Neural progenitor cell (in vitro differentiated cells): ENCODE results near the gene IQUB. TPM values are rescaled to one million over a fixed set of nuclear protein-coding genes. Genes with fewer than 3 reads are reported as not detected.

Experiments used
- DNase-seq: peaks from one replicate; pipeline ENCODE4 v3.0.0-alpha.2; 2016; ENCODE audit warnings: low spot score
- H2AFZ ChIP-seq: fragments of 200-600 bp; sonication (generic); replicated peaks from 2 replicates; pipeline ENCODE4 v1.6.1; 2016; ENCODE audit warnings: antibody characterized with exemption
- H3F3A ChIP-seq: fragments of 200-600 bp; sonication (generic); 2 replicates; pipeline ENCODE4 v1.6.1; 2016; ENCODE audit warnings: antibody characterized with exemption, low read depth
- H3K27ac ChIP-seq: fragments of 200-600 bp; sonication (generic); 2 replicates; pipeline ENCODE4 v1.5.1; 2016; ENCODE audit warnings: mild to moderate bottlenecking
- H3K27me3 ChIP-seq: fragments of 200-600 bp; sonication (generic); 2 replicates; pipeline ENCODE4 v1.6.1; 2016; ENCODE audit warnings: mild to moderate bottlenecking, moderate library complexity
- H3K36me3 ChIP-seq: fragments of 200-600 bp; sonication (generic); 2 replicates; pipeline ENCODE4 v1.5.1; 2016
- H3K4me1 ChIP-seq: fragments of 200-600 bp; sonication (generic); 2 replicates; pipeline ENCODE4 v1.6.1; 2016; ENCODE audit warnings: mixed run types
- H3K4me2 ChIP-seq: fragments of 200-600 bp; sonication (generic); 2 replicates; pipeline ENCODE4 v1.6.1; 2016
- H3K4me3 ChIP-seq: fragments of 200-600 bp; sonication (generic); 2 replicates; pipeline ENCODE4 v1.5.1; 2016
- H3K79me2 ChIP-seq: fragments of 200-600 bp; sonication (generic); 2 replicates; pipeline ENCODE4 v1.6.1; 2016; ENCODE audit warnings: low read depth
- H3K9ac ChIP-seq: fragments of 200-600 bp; sonication (generic); 2 replicates; pipeline ENCODE4 v1.6.1; 2016
- H3K9me3 ChIP-seq: fragments of 200-600 bp; sonication (generic); 2 replicates; pipeline ENCODE4 v1.5.1; 2016; ENCODE audit warnings: low read depth
- H4K20me1 ChIP-seq: fragments of 200-600 bp; sonication (generic); 2 replicates; pipeline ENCODE4 v1.6.1; 2016; ENCODE audit warnings: low read depth
- H3K27ac Mint-ChIP-seq: 3 replicates; pipeline ENCODE4 v1.8.0; 2021; ENCODE audit warnings: mixed read lengths
- H3K27me3 Mint-ChIP-seq: 2 replicates; pipeline ENCODE4 v1.8.0; 2022; ENCODE audit warnings: low read depth, mild to moderate bottlenecking, inconsistent platforms, moderate library complexity, mixed read lengths; ENCODE audit not compliant: insufficient read depth
- H3K36me3 Mint-ChIP-seq: 3 replicates; pipeline ENCODE4 v1.8.0; 2021; ENCODE audit warnings: mixed read lengths
- H3K4me1 Mint-ChIP-seq: 3 replicates; pipeline ENCODE4 v1.8.0; 2021; ENCODE audit warnings: mixed read lengths
- H3K4me3 Mint-ChIP-seq: 3 replicates; pipeline ENCODE4 v1.8.0; 2021; ENCODE audit warnings: mild to moderate bottlenecking, moderate library complexity, mixed read lengths
- H3K9me3 Mint-ChIP-seq: 3 replicates; pipeline ENCODE4 v1.8.0; 2020; ENCODE audit warnings: mixed read lengths
- CTCF ChIP-seq: fragments of 200-600 bp; sonication (generic); IDR thresholded peaks from 2 replicates; pipeline ENCODE4 v1.5.1; 2017; ENCODE audit warnings: antibody characterized with exemption, mild to moderate bottlenecking
- EZH2 ChIP-seq: fragments of 200-600 bp; sonication (generic); IDR thresholded peaks from 2 replicates; pipeline ENCODE4 v1.6.1; 2017; ENCODE audit warnings: antibody characterized with exemption, mild to moderate bottlenecking, moderate library complexity
- EZH2phosphoT487 ChIP-seq: fragments of 200-600 bp; sonication (generic); IDR thresholded peaks from 2 replicates; pipeline ENCODE4 v1.6.1; 2017; ENCODE audit warnings: antibody characterized with exemption
- total RNA-seq: library from RNA; depleted of rRNA; stranded (reverse); fragments of >200 nt; gene quantifications from 2 replicates; pipeline ENCODE4 v1.2.3, GENCODE V29; 2015; ENCODE audit warnings: low replicate concordance

The IQUB gene
- total RNA-seq, 1 donor from 2014 or later, result 0.58 TPM

GRCh38 chr7:123573341-123573740 is 38.9 kb upstream of the IQUB start:
- no peak for TF ChIP-seq EZH2
- TF ChIP-seq EZH2phosphoT487, result no peak
- TF ChIP-seq CTCF, result no peak
- peak; percentile 13 for DNase-seq
- no peak overlapping the region for H3K4me2 ChIP-seq
- H3K4me1 ChIP-seq, result no peaks in the 10 kb centered on the region
- H3K9ac ChIP-seq, result no peak overlapping the region
- Mint-ChIP-seq H3K4me3 (no peak overlapping the region), H3K4me1 (no peaks in the 10 kb centered on the region), H3K9me3 (no peaks in the 10 kb centered on the region), H3K27me3 (peaks cover 5% of the 10 kb centered on the region), H3K27ac (no peak overlapping the region), H3K36me3 (no peaks in the 10 kb centered on the region)
- H4K20me1 ChIP-seq, result no peaks in the 10 kb centered on the region
- H3K36me3 ChIP-seq, result no peaks in the 10 kb centered on the region
- H3K9me3 ChIP-seq, result no peaks in the 10 kb centered on the region
- no peaks in the 10 kb centered on the region for H3F3A ChIP-seq
- no peak overlapping the region for H3K27ac ChIP-seq
- peak overlapping the region; percentile 88 for H2AFZ ChIP-seq
- no peaks in the 10 kb centered on the region for H3K27me3 ChIP-seq
- H3K79me2 ChIP-seq, result no peaks in the 10 kb centered on the region
- H3K4me3 ChIP-seq, result no peak overlapping the region

GRCh38 chr7:123571684-123572083 is 37.3 kb upstream of the IQUB start:
- Mint-ChIP-seq H3K36me3 (no peaks in the 10 kb centered on the region), H3K27me3 (peaks cover 5% of the 10 kb centered on the region), H3K9me3 (no peaks in the 10 kb centered on the region), H3K27ac (no peak overlapping the region), H3K4me1 (no peaks in the 10 kb centered on the region), H3K4me3 (no peak overlapping the region)
- Histone ChIP-seq H3F3A (no peaks in the 10 kb centered on the region), H3K4me1 (no peaks in the 10 kb centered on the region), H3K9me3 (no peaks in the 10 kb centered on the region), H3K4me2 (no peak overlapping the region), H4K20me1 (no peaks in the 10 kb centered on the region), H3K9ac (no peak overlapping the region), H3K4me3 (no peak overlapping the region), H3K27me3 (no peaks in the 10 kb centered on the region), H2AFZ (no peak overlapping the region), H3K27ac (no peak overlapping the region), H3K36me3 (no peaks in the 10 kb centered on the region), H3K79me2 (no peaks in the 10 kb centered on the region)
- no peak for TF ChIP-seq EZH2
- no peak for TF ChIP-seq CTCF
- no peak for DNase-seq

- no peaks in the 10 kb centered on the region for H4K20me1 ChIP-seq
- no peaks in the 10 kb centered on the region for H3K9me3 ChIP-seq
- Mint-ChIP-seq H3K9me3 (no peaks in the 10 kb centered on the region), H3K27me3 (peaks cover 5% of the 10 kb centered on the region), H3K27ac (no peak overlapping the region), H3K4me1 (no peaks in the 10 kb centered on the region), H3K36me3 (no peaks in the 10 kb centered on the region), H3K4me3 (no peak overlapping the region)
- H3K9ac ChIP-seq, result no peak overlapping the region
- H3K4me3 ChIP-seq, result no peak overlapping the region
- no peaks in the 10 kb centered on the region for H3K27me3 ChIP-seq
- H3F3A ChIP-seq, result no peaks in the 10 kb centered on the region
- H3K4me1 ChIP-seq, result no peaks in the 10 kb centered on the region
- H3K36me3 ChIP-seq, result no peaks in the 10 kb centered on the region
- H3K4me2 ChIP-seq, result no peak overlapping the region
- TF ChIP-seq EZH2, result no peak
- TF ChIP-seq EZH2phosphoT487, result no peak
- no peak for TF ChIP-seq CTCF
- no peak overlapping the region for H3K27ac ChIP-seq
- no peaks in the 10 kb centered on the region for H3K79me2 ChIP-seq
- H2AFZ ChIP-seq, result no peak overlapping the region
- no peak for DNase-seq
Measured at GRCh38 chr7:123571187-123571586, 36.8 kb upstream of the IQUB start.
